Gastrocnemius medialis (tissue), 4 donors: ENCODE measurements around the gene SLC35F1.

Experiments used
- POLR2A ChIP-seq, 2 donors: fragments of 450-650 bp; IDR thresholded peaks; one replicate each; pipeline ENCODE4 v1.6.1; 2017; ENCODE audit warnings: antibody characterized with exemption in 2 of 2, mild to moderate bottlenecking in 2 of 2, moderate library complexity in 2 of 2
- TF ChIP-seq, protein P1 (sequence below), 5 experiments: fragments of 450-650 bp in 3 of 5; fragments of 200-600 bp in 2 of 5; sonication (generic) in 2 of 5; IDR thresholded peaks in 4 of 5; conservative IDR thresholded peaks in 1 of 5; 1 replicate in 4 of 5; 2 replicates in 1 of 5; pipeline ENCODE4 v1.5.1; 2016 to 2019; ENCODE audit warnings: antibody characterized with exemption in 5 of 5, mild to moderate bottlenecking in 3 of 5, moderate library complexity in 3 of 5

DNA sequence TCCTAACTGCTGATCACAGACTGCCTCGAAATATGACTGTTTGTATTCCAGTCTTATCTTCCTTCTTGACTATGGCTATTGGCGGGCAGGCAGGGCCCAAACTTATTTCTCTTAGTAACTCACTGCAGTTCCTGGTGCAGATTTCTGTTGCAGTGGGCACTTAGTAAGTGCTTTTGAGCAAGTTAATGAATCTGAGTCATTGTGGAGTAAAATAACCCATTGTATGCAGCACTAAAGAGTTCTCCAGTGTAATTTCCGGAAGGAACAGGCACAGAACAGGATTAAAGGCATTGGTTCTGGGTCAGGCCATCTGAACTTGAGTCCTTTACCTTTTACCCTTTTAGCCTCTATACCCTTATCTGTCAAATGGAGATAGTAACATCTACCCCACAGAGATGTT is 23.6 kb downstream of the SLC35F1 start:
- TF ChIP-seq, protein P1, sequence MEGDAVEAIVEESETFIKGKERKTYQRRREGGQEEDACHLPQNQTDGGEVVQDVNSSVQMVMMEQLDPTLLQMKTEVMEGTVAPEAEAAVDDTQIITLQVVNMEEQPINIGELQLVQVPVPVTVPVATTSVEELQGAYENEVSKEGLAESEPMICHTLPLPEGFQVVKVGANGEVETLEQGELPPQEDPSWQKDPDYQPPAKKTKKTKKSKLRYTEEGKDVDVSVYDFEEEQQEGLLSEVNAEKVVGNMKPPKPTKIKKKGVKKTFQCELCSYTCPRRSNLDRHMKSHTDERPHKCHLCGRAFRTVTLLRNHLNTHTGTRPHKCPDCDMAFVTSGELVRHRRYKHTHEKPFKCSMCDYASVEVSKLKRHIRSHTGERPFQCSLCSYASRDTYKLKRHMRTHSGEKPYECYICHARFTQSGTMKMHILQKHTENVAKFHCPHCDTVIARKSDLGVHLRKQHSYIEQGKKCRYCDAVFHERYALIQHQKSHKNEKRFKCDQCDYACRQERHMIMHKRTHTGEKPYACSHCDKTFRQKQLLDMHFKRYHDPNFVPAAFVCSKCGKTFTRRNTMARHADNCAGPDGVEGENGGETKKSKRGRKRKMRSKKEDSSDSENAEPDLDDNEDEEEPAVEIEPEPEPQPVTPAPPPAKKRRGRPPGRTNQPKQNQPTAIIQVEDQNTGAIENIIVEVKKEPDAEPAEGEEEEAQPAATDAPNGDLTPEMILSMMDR (IDR thresholded peaks at IDR 0.05 in 4 of 5, conservative IDR thresholded peaks at IDR 0.05 in 1 of 5) = no peak
- no peak for TF ChIP-seq POLR2A (IDR thresholded peaks at IDR 0.05)
